A673 (cell line): Measurements from ENCODE around the gene OR2V1. TPM values are rescaled to one million over a fixed set of nuclear protein-coding genes. Genes with fewer than 3 reads are reported as not detected.
"Not testable (repeated sequence)": the region's sequence is repeated elsewhere in the genome, so short reads cannot be mapped to it uniquely, and the experiment has no call there.

ENCODE experiments used
- Bru-seq: library from RNA; stranded (reverse); fragments of 400-500 nt; gene quantifications from one replicate; lab custom pipeline; 2021; lab: Mats Ljungman, UMichigan
- BruChase-seq, 2 experiments: library from RNA; stranded (reverse); fragments of 400-500 nt; gene quantifications; one replicate each; lab custom pipeline; 2021; lab: Mats Ljungman, UMichigan
- BruUV-seq: library from RNA; stranded (reverse); fragments of 400-500 nt; replicated peaks from 2 replicates; lab custom pipeline; 2021; lab: Mats Ljungman, UMichigan
- CTCF ChIA-PET: fragments of 300-600 bp; sonication (Branson Sonifier 250); formaldehyde crosslinking; loops from one replicate; lab custom pipeline; 2022; ENCODE audit warnings: antibody characterized with exemption; lab: Charles Lee
- POLR2A ChIA-PET: fragments of 300-600 bp; sonication (Branson Sonifier 250); formaldehyde crosslinking; loops from one replicate; lab custom pipeline; 2022; ENCODE audit warnings: antibody characterized with exemption; ENCODE audit not compliant: low non-redundant PET; lab: Charles Lee
- DNase-seq: peaks from one replicate; pipeline ENCODE4 v3.0.0-alpha.2; 2015; ENCODE audit warnings: low spot score
- H3K27ac ChIP-seq: fragments of 200-600 bp; sonication (generic); 2 replicates; pipeline ENCODE4 v1.5.1; 2016; ENCODE audit warnings: mixed run types, low read depth, mild to moderate bottlenecking, mixed read lengths, antibody characterized with exemption, low read length; ENCODE audit not compliant: poor library complexity, severe bottlenecking
- H3K27me3 ChIP-seq: fragments of 200-600 bp; sonication (generic); replicated peaks from 2 replicates; pipeline ENCODE4 v1.6.1; 2017; ENCODE audit warnings: mixed run types, low read depth, mild to moderate bottlenecking, mixed read lengths, antibody characterized with exemption, low read length; ENCODE audit not compliant: insufficient read depth, poor library complexity
- H3K36me3 ChIP-seq: fragments of 200-600 bp; sonication (generic); 2 replicates; pipeline ENCODE4 v1.6.1; 2016; ENCODE audit warnings: mixed run types, mild to moderate bottlenecking, mixed read lengths, antibody characterized with exemption, low read length; ENCODE audit not compliant: insufficient read depth, poor library complexity, severe bottlenecking
- H3K4me1 ChIP-seq: fragments of 200-600 bp; sonication (generic); 2 replicates; pipeline ENCODE4 v1.6.1; 2017; ENCODE audit warnings: mixed run types, mild to moderate bottlenecking, mixed read lengths, antibody characterized with exemption, low read length; ENCODE audit not compliant: insufficient read depth, poor library complexity, severe bottlenecking
- H3K4me3 ChIP-seq: fragments of 200-600 bp; sonication (generic); 2 replicates; pipeline ENCODE4 v1.5.1; 2016; ENCODE audit warnings: low read depth, mixed run types, mild to moderate bottlenecking, mixed read lengths, low read length; ENCODE audit not compliant: poor library complexity, severe bottlenecking
- H3K9me3 ChIP-seq: fragments of 200-600 bp; sonication (generic); 2 replicates; pipeline ENCODE4 v1.6.1; 2016; ENCODE audit warnings: mixed run types, low read depth, mild to moderate bottlenecking, mixed read lengths, antibody characterized with exemption, low read length; ENCODE audit not compliant: poor library complexity, severe bottlenecking
- EZH2 ChIP-seq: fragments of 200-600 bp; sonication (generic); IDR thresholded peaks from 2 replicates; pipeline ENCODE4 v1.6.1; 2017; ENCODE audit warnings: borderline replicate concordance, low read depth, mild to moderate bottlenecking, mixed read lengths, antibody characterized with exemption, low read length; ENCODE audit not compliant: poor library complexity, severe bottlenecking
- intact Hi-C: fragments of 100-400 bp; cut with micrococcal nuclease; formaldehyde crosslinking; loops from one replicate; pipeline ENCODE4 v1.10.0; 2022; ENCODE audit not compliant: unreplicated experiment
- long read RNA-seq: library from polyadenylated mRNA; stranded (forward); transcript quantifications from one replicate; pipeline ENCODE4 v2.0.0, GENCODE V29; 2022
- total RNA-seq: library from RNA; stranded (reverse); gene quantifications from 2 replicates; pipeline ENCODE4 v1.2.3, GENCODE V29; 2021
- TF ChIP-seq, protein P1 (sequence below): fragments of 300-800, 200-600 bp; sonication (generic); conservative IDR thresholded peaks from 2 replicates; pipeline ENCODE4 v1.5.1; 2017; ENCODE audit warnings: low read depth, mild to moderate bottlenecking, antibody characterized with exemption, low read length, moderate library complexity, mixed read lengths

The OR2V1 gene, protein sequence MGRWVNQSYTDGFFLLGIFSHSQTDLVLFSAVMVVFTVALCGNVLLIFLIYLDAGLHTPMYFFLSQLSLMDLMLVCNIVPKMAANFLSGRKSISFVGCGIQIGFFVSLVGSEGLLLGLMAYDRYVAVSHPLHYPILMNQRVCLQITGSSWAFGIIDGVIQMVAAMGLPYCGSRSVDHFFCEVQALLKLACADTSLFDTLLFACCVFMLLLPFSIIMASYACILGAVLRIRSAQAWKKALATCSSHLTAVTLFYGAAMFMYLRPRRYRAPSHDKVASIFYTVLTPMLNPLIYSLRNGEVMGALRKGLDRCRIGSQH
- total RNA-seq (not detected in 2 replicates), Bru-seq, nascent RNA (not detected), BruChase-seq, experiment 1, labeled RNA remaining after a 2-hour chase (not detected), BruChase-seq, experiment 2, labeled RNA remaining after a 6-hour chase (not detected)
- long read RNA-seq: 0 reads

DNA sequence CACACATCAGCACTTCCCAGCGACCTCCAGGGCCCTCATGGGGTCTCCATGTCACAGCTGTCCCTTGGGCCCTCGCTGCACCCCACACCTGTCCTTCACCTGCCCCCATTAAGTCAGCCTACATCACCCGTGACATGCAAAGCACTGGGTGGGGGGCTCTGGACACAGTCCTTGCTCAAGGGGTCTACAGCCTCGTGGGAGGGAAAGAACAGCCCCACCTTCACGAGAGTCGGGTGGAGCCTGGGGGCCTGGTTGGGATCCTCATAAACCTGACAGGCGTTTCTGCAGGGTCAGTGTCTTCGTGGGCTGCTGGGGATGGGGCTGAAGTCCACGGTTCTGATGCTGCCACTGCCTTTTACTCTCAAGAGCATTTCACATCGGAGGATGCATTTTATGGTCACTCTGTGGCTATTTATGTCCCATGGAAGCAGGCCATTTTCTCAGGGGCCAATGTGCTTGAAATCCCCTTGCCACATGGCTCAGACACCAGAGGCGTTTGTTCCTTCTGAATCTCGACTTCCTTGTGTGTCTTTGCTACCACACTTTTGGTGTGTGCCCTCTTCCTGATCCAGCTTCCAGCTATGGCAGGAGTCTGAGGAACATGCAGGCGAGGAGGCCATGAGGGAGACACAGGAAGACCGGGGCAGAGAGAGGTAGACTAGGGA is at the start of gene OR2V1:
Gene OR2V1, minus strand, starts transcription at position 338 of the 665 bp plus-strand sequence. CDS start 5,865 bp downstream, outside the sequence.
- H3K27me3 ChIP-seq: peaks cover 62% of the 10 kb centered on the region
- no peaks in the 10 kb centered on the region for H3K36me3 ChIP-seq
- no peak within 1 kb of the TSS for H3K27ac ChIP-seq
- no peak for DNase-seq
- H3K4me3 ChIP-seq: no peak within 1 kb of the TSS
- intact Hi-C loops: no loop called here
- no peak for TF ChIP-seq EZH2
- TF ChIP-seq, protein P1, sequence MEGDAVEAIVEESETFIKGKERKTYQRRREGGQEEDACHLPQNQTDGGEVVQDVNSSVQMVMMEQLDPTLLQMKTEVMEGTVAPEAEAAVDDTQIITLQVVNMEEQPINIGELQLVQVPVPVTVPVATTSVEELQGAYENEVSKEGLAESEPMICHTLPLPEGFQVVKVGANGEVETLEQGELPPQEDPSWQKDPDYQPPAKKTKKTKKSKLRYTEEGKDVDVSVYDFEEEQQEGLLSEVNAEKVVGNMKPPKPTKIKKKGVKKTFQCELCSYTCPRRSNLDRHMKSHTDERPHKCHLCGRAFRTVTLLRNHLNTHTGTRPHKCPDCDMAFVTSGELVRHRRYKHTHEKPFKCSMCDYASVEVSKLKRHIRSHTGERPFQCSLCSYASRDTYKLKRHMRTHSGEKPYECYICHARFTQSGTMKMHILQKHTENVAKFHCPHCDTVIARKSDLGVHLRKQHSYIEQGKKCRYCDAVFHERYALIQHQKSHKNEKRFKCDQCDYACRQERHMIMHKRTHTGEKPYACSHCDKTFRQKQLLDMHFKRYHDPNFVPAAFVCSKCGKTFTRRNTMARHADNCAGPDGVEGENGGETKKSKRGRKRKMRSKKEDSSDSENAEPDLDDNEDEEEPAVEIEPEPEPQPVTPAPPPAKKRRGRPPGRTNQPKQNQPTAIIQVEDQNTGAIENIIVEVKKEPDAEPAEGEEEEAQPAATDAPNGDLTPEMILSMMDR: no peak
- ChIA-PET CTCF (no interaction called here), POLR2A (no interaction called here)
- BruUV-seq: no TSS peak
- H3K4me1 ChIP-seq: no peaks in the 10 kb centered on the region
- no peaks in the 10 kb centered on the region for H3K9me3 ChIP-seq

DNA sequence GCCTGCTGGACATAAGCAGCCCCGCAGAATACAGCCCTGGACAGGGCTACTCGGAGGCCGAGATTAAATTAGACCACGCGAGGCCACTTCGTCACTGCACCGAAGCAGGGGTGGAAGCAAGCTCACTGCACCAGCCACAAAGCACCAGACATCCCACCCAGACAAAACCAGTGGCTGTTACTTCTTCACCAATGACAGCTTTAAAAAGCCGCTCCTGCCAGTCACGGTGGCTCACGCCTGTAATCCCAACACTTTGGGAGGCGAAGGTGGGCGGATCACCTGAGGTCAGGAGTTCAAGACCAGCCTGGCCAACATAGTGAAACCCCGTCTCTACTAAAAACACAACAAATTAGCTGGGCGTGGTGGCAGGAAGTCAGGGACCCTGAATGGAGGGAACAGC is 46.6 kb upstream of the OR2V1 start:
- H3K27ac ChIP-seq, H3K27me3 ChIP-seq, intact Hi-C loops, CTCF ChIA-PET, H3K9me3 ChIP-seq, BruUV-seq, H3K36me3 ChIP-seq, H3K4me1 ChIP-seq, DNase-seq, H3K4me3 ChIP-seq: not testable (repeated sequence)
- POLR2A ChIA-PET: interaction anchor here (0.7 kb wide), 1 partner anchor 9 kb away, joined by 4 read pairs; no protein-coding TSS in a partner anchor

DNA sequence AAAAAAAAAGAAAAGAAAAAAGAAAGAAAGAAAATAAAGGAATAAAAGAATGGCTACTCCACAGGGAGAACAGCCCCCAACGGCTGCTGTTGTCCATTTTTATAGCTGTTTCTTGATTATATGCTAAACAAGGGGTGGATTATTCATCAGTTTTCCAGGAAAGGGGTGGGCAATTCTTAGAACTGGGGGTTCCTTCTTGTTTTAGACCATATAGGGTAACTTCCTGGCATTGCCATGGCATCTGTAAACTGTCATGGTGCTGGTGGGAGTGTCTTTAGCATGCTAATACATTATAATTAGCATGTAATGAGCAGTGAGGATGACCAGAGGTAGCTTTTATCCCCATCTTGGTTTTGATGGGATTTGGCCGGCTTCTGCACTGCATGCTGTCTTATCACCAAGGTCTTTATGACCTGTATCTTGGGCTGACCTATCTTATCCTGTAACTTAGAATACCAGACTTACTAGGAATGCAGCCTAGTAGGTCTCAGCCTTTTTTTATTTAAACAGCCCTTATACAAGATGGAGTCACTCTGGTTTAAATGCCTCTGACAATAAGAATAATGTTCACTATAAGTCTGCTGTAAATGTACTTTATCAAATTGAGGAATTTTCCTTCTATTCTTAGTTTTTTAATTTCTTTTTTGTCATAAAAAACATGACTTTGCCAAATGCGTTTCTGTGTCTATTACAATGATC is 45.4 kb upstream of the OR2V1 start:
- CTCF ChIA-PET: no interaction called here

More for the DNA sequence above, 45.4 kb upstream of the OR2V1 start:
- Histone ChIP-seq H3K36me3 (no peaks in the 10 kb centered on the region), H3K9me3 (no peaks in the 10 kb centered on the region), H3K27me3 (no peaks in the 10 kb centered on the region), H3K4me3 (no peak overlapping the region), H3K4me1 (no peaks in the 10 kb centered on the region), H3K27ac (no peak overlapping the region)
- BruUV-seq: no TSS peak
- DNase-seq: no peak
- POLR2A ChIA-PET: no interaction called here
- TF ChIP-seq, protein P1: no peak
- TF ChIP-seq EZH2: no peak
- intact Hi-C loops: no loop called here
